MCF 10A (cell line): ENCODE results near the gene NETO2. TPM values are rescaled to one million over a fixed set of nuclear protein-coding genes. Genes with fewer than 3 reads are reported as not detected.
"Not testable (repeated sequence)": the region's sequence is repeated elsewhere in the genome, so short reads cannot be mapped to it uniquely, and the experiment has no call there.

Source experiments
- BruUV-seq: library from RNA; stranded (reverse); fragments of 400-500 nt; replicated peaks from 2 replicates; lab custom pipeline; 2021; lab: Mats Ljungman, UMichigan
- CTCF ChIA-PET: fragments of 300-600 bp; sonication (Branson Sonifier 250); formaldehyde crosslinking; extraction: SDS; loops from one replicate; lab custom pipeline; 2021; ENCODE audit warnings: antibody characterized with exemption, inconsistent platforms; lab: Yijun Ruan, JAX
- POLR2A ChIA-PET: fragments of 300-600, 350-650 bp; sonication (Branson Sonifier 250); formaldehyde crosslinking; extraction: SDS; loops from one replicate; lab custom pipeline; 2020; ENCODE audit warnings: antibody characterized with exemption, inconsistent platforms; lab: Yijun Ruan, JAX
- DNase-seq: peaks from one replicate; pipeline ENCODE4 v3.0.0-alpha.2; 2018; ENCODE audit not compliant: unreplicated experiment
- H3K27ac Mint-ChIP-seq: one replicate; pipeline ENCODE4 v1.8.0; 2022; ENCODE audit warnings: mild to moderate bottlenecking, low read depth, mixed read lengths; ENCODE audit not compliant: unreplicated experiment
- H3K27me3 Mint-ChIP-seq: one replicate; pipeline ENCODE4 v1.8.0; 2022; ENCODE audit warnings: mixed read lengths; ENCODE audit not compliant: insufficient read depth, unreplicated experiment
- H3K36me3 Mint-ChIP-seq: one replicate; pipeline ENCODE4 v1.8.0; 2022; ENCODE audit warnings: mild to moderate bottlenecking, moderate library complexity, mixed read lengths; ENCODE audit not compliant: insufficient read depth, unreplicated experiment
- H3K4me1 Mint-ChIP-seq: one replicate; pipeline ENCODE4 v1.8.0; 2022; ENCODE audit warnings: mixed read lengths; ENCODE audit not compliant: insufficient read depth, unreplicated experiment
- H3K4me3 Mint-ChIP-seq: one replicate; pipeline ENCODE4 v1.8.0; 2022; ENCODE audit warnings: mild to moderate bottlenecking, moderate library complexity, mixed read lengths; ENCODE audit not compliant: unreplicated experiment
- H3K9me3 Mint-ChIP-seq: one replicate; pipeline ENCODE4 v1.8.0; 2022; ENCODE audit warnings: mixed read lengths; ENCODE audit not compliant: unreplicated experiment
- intact Hi-C: fragments of 100-400 bp; cut with micrococcal nuclease; formaldehyde crosslinking; loops from 2 replicates; pipeline ENCODE4 v1.14.1; 2022
- total RNA-seq: library from RNA; stranded (reverse); gene quantifications from 2 replicates; pipeline ENCODE4 v1.2.3, GENCODE V29; 2022
- TF ChIP-seq, protein P1 (sequence below): fragments of 200-600 bp; IDR thresholded peaks from one replicate; pipeline ENCODE4 v1.8.0; 2022; ENCODE audit warnings: antibody characterized with exemption, mild to moderate bottlenecking; ENCODE audit not compliant: unreplicated experiment

NETO2 gene
- total RNA-seq, 1 experiment from 2014 or later: 40.8 TPM

DNA sequence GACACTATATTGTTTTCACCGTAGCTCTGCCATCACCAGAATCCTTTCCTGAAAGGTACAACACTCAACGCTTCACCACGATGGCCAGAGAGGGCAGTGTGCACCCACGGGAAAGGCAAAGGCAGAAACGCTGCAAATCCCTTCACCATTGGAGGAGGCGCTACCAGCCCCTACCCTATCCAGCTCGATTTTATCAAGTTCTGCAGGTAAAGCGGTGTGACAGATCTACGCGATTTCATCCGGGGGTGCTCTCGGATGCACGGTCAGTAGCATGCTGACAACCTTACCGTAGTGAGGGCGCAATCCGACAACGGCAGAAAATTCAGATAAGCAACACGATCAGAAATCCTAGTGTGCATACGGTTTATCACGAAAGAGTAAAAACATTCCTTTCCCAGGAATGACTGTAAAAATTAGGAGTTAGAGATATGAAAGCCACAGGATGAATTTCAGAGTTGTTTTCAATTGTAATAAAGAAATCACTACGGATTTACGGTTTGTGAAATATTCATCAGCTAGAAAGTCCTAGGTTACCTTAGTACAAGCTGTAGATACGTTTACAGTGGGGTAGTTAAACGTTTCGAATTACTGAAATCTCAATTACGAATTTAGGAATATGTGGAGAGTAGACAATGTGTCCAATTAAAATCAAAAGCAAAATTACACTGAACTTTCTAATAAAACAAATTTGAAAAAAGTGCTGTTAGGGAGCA, 1.8 kb downstream of the NETO2 start:
- BruUV-seq: TSS peak; percentile 41
- Mint-ChIP-seq H3K27ac (peak overlapping the region; percentile 91), H3K36me3 (peaks cover 10% of the 10 kb centered on the region), H3K4me3 (peak overlapping the region; percentile 80), H3K27me3 (no peaks in the 10 kb centered on the region), H3K4me1 (peaks cover 27% of the 10 kb centered on the region), H3K9me3 (no peaks in the 10 kb centered on the region)
- intact Hi-C loops: loop anchor here (1.0 to 10.0 kb wide), 10 partner anchors 104 to 1470 kb away; partner anchors contain the start of genes DNAJA2, ITFG1, N4BP1 and PHKB
- TF ChIP-seq, protein P1, sequence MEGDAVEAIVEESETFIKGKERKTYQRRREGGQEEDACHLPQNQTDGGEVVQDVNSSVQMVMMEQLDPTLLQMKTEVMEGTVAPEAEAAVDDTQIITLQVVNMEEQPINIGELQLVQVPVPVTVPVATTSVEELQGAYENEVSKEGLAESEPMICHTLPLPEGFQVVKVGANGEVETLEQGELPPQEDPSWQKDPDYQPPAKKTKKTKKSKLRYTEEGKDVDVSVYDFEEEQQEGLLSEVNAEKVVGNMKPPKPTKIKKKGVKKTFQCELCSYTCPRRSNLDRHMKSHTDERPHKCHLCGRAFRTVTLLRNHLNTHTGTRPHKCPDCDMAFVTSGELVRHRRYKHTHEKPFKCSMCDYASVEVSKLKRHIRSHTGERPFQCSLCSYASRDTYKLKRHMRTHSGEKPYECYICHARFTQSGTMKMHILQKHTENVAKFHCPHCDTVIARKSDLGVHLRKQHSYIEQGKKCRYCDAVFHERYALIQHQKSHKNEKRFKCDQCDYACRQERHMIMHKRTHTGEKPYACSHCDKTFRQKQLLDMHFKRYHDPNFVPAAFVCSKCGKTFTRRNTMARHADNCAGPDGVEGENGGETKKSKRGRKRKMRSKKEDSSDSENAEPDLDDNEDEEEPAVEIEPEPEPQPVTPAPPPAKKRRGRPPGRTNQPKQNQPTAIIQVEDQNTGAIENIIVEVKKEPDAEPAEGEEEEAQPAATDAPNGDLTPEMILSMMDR: peak; percentile 86
- ChIA-PET CTCF (interaction anchor here (0.6 to 6.2 kb wide), 62 partner anchors 9 to 1488 kb away, joined by 3 to 51 read pairs (median 4); partner anchors contain the start of genes DNAJA2, ITFG1 and PHKB), POLR2A (interaction anchor here (0.6 to 4.5 kb wide), 22 partner anchors 10 to 1466 kb away, joined by 3 to 50 read pairs (median 4); partner anchors contain the start of genes C16orf87, DNAJA2, GPT2 and ITFG1)
- DNase-seq: peak; percentile 95

DNA sequence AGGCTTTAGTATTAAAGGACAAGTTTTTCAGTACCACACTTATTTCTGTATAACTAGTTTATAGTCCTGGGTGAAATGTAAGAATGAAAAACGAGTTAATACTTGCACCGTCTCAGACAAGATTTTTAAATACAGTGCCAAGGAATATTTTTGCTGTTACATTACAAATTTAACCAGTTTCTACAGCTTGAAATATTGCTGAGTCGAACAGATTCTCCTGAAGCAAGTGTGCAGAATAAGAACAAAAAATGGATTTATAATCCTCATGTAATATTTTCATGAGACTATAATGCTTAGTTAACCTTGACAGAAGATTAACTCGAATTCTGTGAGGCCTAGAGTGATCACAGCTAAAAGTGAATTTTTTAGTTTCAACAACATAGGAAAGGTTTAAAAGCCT, 3.1 kb downstream of the NETO2 start:
- Mint-ChIP-seq H3K27ac (peak overlapping the region; percentile 91), H3K9me3 (no peaks in the 10 kb centered on the region), H3K36me3 (peaks cover 8% of the 10 kb centered on the region), H3K4me1 (peaks cover 28% of the 10 kb centered on the region), H3K4me3 (peak overlapping the region; percentile 80), H3K27me3 (no peaks in the 10 kb centered on the region)
- intact Hi-C loops: loop anchor here (1.0 to 10.0 kb wide), 6 partner anchors 102 to 1472 kb away; partner anchors contain the start of gene N4BP1
- no peak for DNase-seq
- POLR2A ChIA-PET: interaction anchor here (1.2 to 4.5 kb wide), 4 partner anchors 168 to 1024 kb away, joined by 3 to 50 read pairs (median 18); partner anchors contain the start of genes DNAJA2, ITFG1 and PHKB
- CTCF ChIA-PET: interaction anchor here (0.6 to 6.2 kb wide), 21 partner anchors 11 to 1489 kb away, joined by 3 to 48 read pairs (median 6); partner anchors contain the start of genes ITFG1 and PHKB
- no TSS peak for BruUV-seq
- TF ChIP-seq, protein P1: no peak

DNA sequence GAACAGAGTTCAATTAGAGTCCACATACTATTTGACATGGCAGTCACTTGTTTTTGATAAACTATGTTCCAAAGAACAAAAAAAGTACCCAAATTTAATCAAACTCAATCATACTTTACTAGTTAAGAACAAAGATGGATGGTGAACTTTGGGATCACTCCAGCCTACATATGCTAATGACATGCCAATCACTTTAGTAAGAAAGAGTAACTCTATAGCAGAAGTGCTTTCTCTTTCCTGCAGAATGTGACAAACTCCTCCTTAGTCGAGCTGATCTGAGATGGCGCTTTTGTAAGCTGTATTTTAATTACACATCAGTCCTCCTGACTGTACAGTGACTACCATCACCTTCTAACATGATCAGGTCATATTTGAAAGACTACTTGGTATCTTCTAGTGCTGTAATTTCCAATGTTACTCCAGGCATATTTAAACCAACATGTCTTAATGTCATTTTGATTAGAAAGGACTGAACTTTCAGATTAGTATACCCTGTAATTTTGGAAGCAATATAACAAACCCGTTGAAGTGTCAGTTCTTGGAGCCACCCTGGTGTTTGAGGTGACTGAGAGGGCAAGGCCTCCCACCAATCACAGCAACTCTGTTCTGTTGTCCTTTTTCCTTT, 4.1 kb downstream of the NETO2 start:
- peaks cover 4% of the 10 kb centered on the region for H3K36me3 Mint-ChIP-seq
- TSS peak; percentile 70 for BruUV-seq
- peak overlapping the region; percentile 46 for H3K4me3 Mint-ChIP-seq
- no peaks in the 10 kb centered on the region for H3K9me3 Mint-ChIP-seq
- H3K4me1 Mint-ChIP-seq: peaks cover 34% of the 10 kb centered on the region
- ChIA-PET CTCF (interaction anchor here (0.6 to 1.0 kb wide), 3 partner anchors 14 to 1025 kb away, joined by 3 read pairs; no protein-coding TSS in a partner anchor), POLR2A (interaction anchor here (0.6 to 1.3 kb wide), 4 partner anchors 14 to 1025 kb away, joined by 3 to 4 read pairs (median 3); no protein-coding TSS in a partner anchor)
- H3K27ac Mint-ChIP-seq: peak overlapping the region; percentile 91
- TF ChIP-seq, protein P1: no peak
- no peaks in the 10 kb centered on the region for H3K27me3 Mint-ChIP-seq
- intact Hi-C loops: loop anchor here (5.0 to 10.0 kb wide), 3 partner anchors 435 to 1473 kb away; partner anchors contain the start of gene N4BP1
- DNase-seq: peak; percentile 33

DNA sequence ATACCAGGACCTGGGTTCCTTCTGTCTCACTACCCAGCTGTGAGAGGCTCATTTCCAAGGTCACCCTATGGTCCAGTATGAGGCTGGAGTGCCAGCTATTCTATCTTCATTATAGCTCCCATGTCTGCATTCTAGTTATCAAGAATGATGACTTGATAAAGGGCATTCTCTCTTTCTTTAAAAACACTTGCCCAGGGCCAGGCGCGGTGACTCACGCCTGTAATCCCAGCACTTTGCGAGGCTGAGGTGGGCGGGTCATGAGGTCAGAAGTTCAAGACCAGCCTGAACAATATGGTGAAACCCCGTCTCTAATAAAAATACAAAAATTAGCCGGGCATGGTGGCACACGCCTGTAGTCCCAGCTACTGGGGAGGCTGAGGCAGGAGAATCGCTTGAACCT, 5.8 kb downstream of the NETO2 start:
- ChIA-PET POLR2A (interaction anchor here (0.6 to 1.2 kb wide), 2 partner anchors 164 to 996 kb away, joined by 3 to 5 read pairs; no protein-coding TSS in a partner anchor), CTCF (interaction anchor here (0.5 to 1.9 kb wide), 4 partner anchors 11 to 1027 kb away, joined by 3 to 10 read pairs (median 4); partner anchors contain the start of genes ITFG1 and PHKB)
- H3K9me3 Mint-ChIP-seq, H3K36me3 Mint-ChIP-seq, H3K27me3 Mint-ChIP-seq, H3K4me3 Mint-ChIP-seq, BruUV-seq, intact Hi-C loops: not testable (repeated sequence)
- peaks cover 34% of the 10 kb centered on the region for H3K4me1 Mint-ChIP-seq
- peak overlapping the region; percentile 29 for H3K27ac Mint-ChIP-seq
- DNase-seq: peak; percentile 54
